GM23338 (cell line): Measurements from ENCODE around the gene DONSON. TPM values are rescaled to one million over a fixed set of nuclear protein-coding genes. Genes with fewer than 3 reads are reported as not detected.

Source experiments
- ATAC-seq: fragments of 200-7000 bp; cut with Tn5 transposase; 3 replicates; pipeline ENCODE4 v1.9.1; 2020
- DNase-seq: peaks from one replicate; pipeline ENCODE4 v3.0.0-alpha.2; 2015; ENCODE audit warnings: low spot score
- H2AFZ ChIP-seq: fragments of 200-600 bp; sonication (generic); 2 replicates; pipeline ENCODE4 v1.8.0; 2016; ENCODE audit warnings: antibody characterized with exemption, mild to moderate bottlenecking, moderate library complexity
- H3F3A ChIP-seq: fragments of 200-600 bp; sonication (generic); replicated peaks from 2 replicates; pipeline ENCODE4 v1.8.0; 2017; ENCODE audit warnings: antibody characterized with exemption, mixed run types, low read depth
- H3K27ac ChIP-seq: fragments of 200-600 bp; sonication (generic); 2 replicates; pipeline ENCODE4 v1.6.1; 2016; ENCODE audit warnings: low read depth
- H3K27me3 ChIP-seq: fragments of 200-600 bp; sonication (generic); 2 replicates; pipeline ENCODE4 v1.8.0; 2016; ENCODE audit warnings: mild to moderate bottlenecking, mixed run types, moderate library complexity; ENCODE audit not compliant: insufficient read depth
- H3K36me3 ChIP-seq: fragments of 200-600 bp; sonication (generic); 2 replicates; pipeline ENCODE4 v1.8.0; 2016; ENCODE audit warnings: mild to moderate bottlenecking; ENCODE audit not compliant: insufficient read depth
- H3K4me1 ChIP-seq: fragments of 200-600 bp; sonication (generic); 2 replicates; pipeline ENCODE4 v1.8.0; 2016; ENCODE audit warnings: mild to moderate bottlenecking, moderate library complexity; ENCODE audit not compliant: insufficient read depth
- H3K4me2 ChIP-seq: fragments of 200-600 bp; sonication (generic); 2 replicates; pipeline ENCODE4 v1.7.1; 2017; ENCODE audit warnings: mixed run types
- H3K4me3 ChIP-seq: fragments of 200-600 bp; sonication (generic); 2 replicates; pipeline ENCODE4 v1.6.1; 2016; ENCODE audit warnings: mixed run types
- H3K79me2 ChIP-seq: fragments of 200-600 bp; sonication (generic); replicated peaks from 2 replicates; pipeline ENCODE4 v1.8.0; 2017; ENCODE audit warnings: mild to moderate bottlenecking; ENCODE audit not compliant: insufficient read depth
- H3K9me2 ChIP-seq: fragments of 200-600 bp; sonication (generic); 2 replicates; pipeline ENCODE4 v1.8.0; 2017; ENCODE audit not compliant: insufficient read depth
- H4K20me1 ChIP-seq: fragments of 200-600 bp; sonication (generic); replicated peaks from 2 replicates; pipeline ENCODE4 v1.8.0; 2017; ENCODE audit warnings: mild to moderate bottlenecking; ENCODE audit not compliant: insufficient read depth
- H3K27ac Mint-ChIP-seq: 2 replicates; pipeline ENCODE4 v1.8.0; 2020; ENCODE audit warnings: inconsistent platforms, mild to moderate bottlenecking, moderate library complexity, mixed read lengths
- H3K27me3 Mint-ChIP-seq: 3 replicates; pipeline ENCODE4 v1.8.0; 2022; ENCODE audit warnings: low read depth, mild to moderate bottlenecking, moderate library complexity, mixed read lengths, inconsistent platforms; ENCODE audit not compliant: insufficient read depth, poor library complexity
- H3K36me3 Mint-ChIP-seq: 3 replicates; pipeline ENCODE4 v1.8.0; 2021; ENCODE audit warnings: low read depth, mild to moderate bottlenecking, inconsistent platforms, moderate library complexity, mixed read lengths
- H3K4me1 Mint-ChIP-seq: 3 replicates; pipeline ENCODE4 v1.8.0; 2020; ENCODE audit warnings: mild to moderate bottlenecking, inconsistent platforms, mixed read lengths
- H3K4me3 Mint-ChIP-seq: 3 replicates; pipeline ENCODE4 v1.8.0; 2021; ENCODE audit warnings: moderate library complexity, mild to moderate bottlenecking, inconsistent platforms, mixed read lengths
- H3K9me3 Mint-ChIP-seq: 3 replicates; pipeline ENCODE4 v1.8.0; 2020; ENCODE audit warnings: moderate library complexity, mild to moderate bottlenecking, inconsistent platforms, mixed read lengths
- CREB1 ChIP-seq: fragments of 250-450 bp; sonication (Bioruptor Pico); IDR thresholded peaks from 2 replicates; pipeline ENCODE4 v1.5.0; 2020; ENCODE audit warnings: low read depth, mild to moderate bottlenecking, moderate library complexity
- EZH2 ChIP-seq: fragments of 200-600 bp; sonication (generic); IDR thresholded peaks from one replicate; pipeline ENCODE4 v1.8.0; 2017; ENCODE audit warnings: antibody characterized with exemption, mild to moderate bottlenecking, low read depth; ENCODE audit not compliant: unreplicated experiment
- EZH2phosphoT487 ChIP-seq: fragments of 200-600 bp; sonication (generic); IDR thresholded peaks from one replicate; pipeline ENCODE4 v1.8.1; 2018; ENCODE audit warnings: antibody characterized with exemption; ENCODE audit not compliant: unreplicated experiment
- POLR2AphosphoS5 ChIP-seq: IDR thresholded peaks from 2 replicates; pipeline ENCODE4 v1.6.1; 2016; ENCODE audit warnings: antibody characterized with exemption, low read depth
- REST ChIP-seq: IDR thresholded peaks from one replicate; pipeline ENCODE4 v1.6.1; 2018; ENCODE audit warnings: antibody characterized with exemption; ENCODE audit not compliant: unreplicated experiment
- ZNF114 ChIP-seq: fragments of 250-450 bp; sonication (Bioruptor Pico); IDR thresholded peaks from 2 replicates; pipeline ENCODE4 v1.5.0; 2020; ENCODE audit warnings: mild to moderate bottlenecking, moderate library complexity
- ZNF331 ChIP-seq: fragments of 250-450 bp; sonication (Bioruptor Pico); IDR thresholded peaks from 2 replicates; pipeline ENCODE4 v1.5.0; 2020; ENCODE audit warnings: low read depth, mild to moderate bottlenecking, moderate library complexity
- polyA plus RNA-seq: library from polyadenylated mRNA; unstranded; fragments of >200 nt; fragmentation: Nextera tagmentation; extraction: Ambion mirVana; gene quantifications from 2 replicates; pipeline ENCODE4 v1.2.1, GENCODE V29; 2016
- total RNA-seq: library from RNA; depleted of rRNA; stranded (reverse); fragments of >200 nt; shearing (Covaris generic); gene quantifications from 2 replicates; pipeline ENCODE4 v1.2.3, GENCODE V29; 2014
- TF ChIP-seq, protein P1 (sequence below): IDR thresholded peaks from 2 replicates; pipeline ENCODE4 v1.6.1; 2016; ENCODE audit warnings: antibody characterized with exemption

DONSON gene
- total and polyA plus RNA-seq, 2 experiments from 2014 or later: 32.9 to 35.2 TPM

GRCh38 chr21:33608559-33608958 lies 20.1 kb upstream of the DONSON start:
- ATAC-seq: no peak
- no peak overlapping the region for H3K4me3 ChIP-seq
- no peaks in the 10 kb centered on the region for H3K4me1 Mint-ChIP-seq
- H2AFZ ChIP-seq: no peak overlapping the region
- H3K36me3 ChIP-seq: no peaks in the 10 kb centered on the region
- H3K4me1 ChIP-seq: no peaks in the 10 kb centered on the region
- TF ChIP-seq ZNF114 (CRISPR knock-in tag) (no peak), POLR2AphosphoS5 (no peak), EZH2phosphoT487 (no peak), CREB1 (no peak), ZNF331 (CRISPR knock-in tag) (no peak), REST (no peak)
- TF ChIP-seq, protein P1, sequence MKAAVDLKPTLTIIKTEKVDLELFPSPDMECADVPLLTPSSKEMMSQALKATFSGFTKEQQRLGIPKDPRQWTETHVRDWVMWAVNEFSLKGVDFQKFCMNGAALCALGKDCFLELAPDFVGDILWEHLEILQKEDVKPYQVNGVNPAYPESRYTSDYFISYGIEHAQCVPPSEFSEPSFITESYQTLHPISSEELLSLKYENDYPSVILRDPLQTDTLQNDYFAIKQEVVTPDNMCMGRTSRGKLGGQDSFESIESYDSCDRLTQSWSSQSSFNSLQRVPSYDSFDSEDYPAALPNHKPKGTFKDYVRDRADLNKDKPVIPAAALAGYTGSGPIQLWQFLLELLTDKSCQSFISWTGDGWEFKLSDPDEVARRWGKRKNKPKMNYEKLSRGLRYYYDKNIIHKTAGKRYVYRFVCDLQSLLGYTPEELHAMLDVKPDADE: no peak
- no peak overlapping the region for H3K27ac ChIP-seq
- H3K9me3 Mint-ChIP-seq: no peaks in the 10 kb centered on the region
- H3K4me3 Mint-ChIP-seq: no peak overlapping the region
- H3K9me2 ChIP-seq: no peaks in the 10 kb centered on the region
- no peaks in the 10 kb centered on the region for H3K36me3 Mint-ChIP-seq
- H3K4me2 ChIP-seq: no peak overlapping the region
- H3K27me3 ChIP-seq: no peaks in the 10 kb centered on the region
- DNase-seq: no peak
- H3K79me2 ChIP-seq: no peaks in the 10 kb centered on the region
- H4K20me1 ChIP-seq: no peaks in the 10 kb centered on the region
- no peaks in the 10 kb centered on the region for H3K27me3 Mint-ChIP-seq
- no peak overlapping the region for H3K27ac Mint-ChIP-seq
- H3F3A ChIP-seq: no peaks in the 10 kb centered on the region

GRCh38 chr21:33598051-33598450 lies 9.6 kb upstream of the DONSON start:
- H3K27ac ChIP-seq: no peak overlapping the region
- H3K9me2 ChIP-seq: no peaks in the 10 kb centered on the region
- no peak overlapping the region for H2AFZ ChIP-seq
- no peaks in the 10 kb centered on the region for H3K79me2 ChIP-seq
- Mint-ChIP-seq H3K4me3 (no peak overlapping the region), H3K9me3 (no peaks in the 10 kb centered on the region), H3K27ac (no peak overlapping the region), H3K27me3 (peaks cover 3% of the 10 kb centered on the region), H3K36me3 (peaks cover 8% of the 10 kb centered on the region; the same call in 2 of the 3 replicates), H3K4me1 (no peaks in the 10 kb centered on the region)
- no peaks in the 10 kb centered on the region for H3K36me3 ChIP-seq
- H3K4me1 ChIP-seq: no peaks in the 10 kb centered on the region
- TF ChIP-seq ZNF331 (CRISPR knock-in tag) (no peak), EZH2 (no peak)
- ATAC-seq: no peak
- H3F3A ChIP-seq: no peaks in the 10 kb centered on the region
- no peaks in the 10 kb centered on the region for H4K20me1 ChIP-seq
- no peak for DNase-seq
- no peak overlapping the region for H3K4me2 ChIP-seq
- no peak overlapping the region for H3K4me3 ChIP-seq
- no peaks in the 10 kb centered on the region for H3K27me3 ChIP-seq
